DND-41 (cell line): ENCODE measurements around the gene OBSCN.

Experiments used
- ATAC-seq: fragments of 200-7000 bp; cut with Tn5 transposase; 3 replicates; pipeline ENCODE4 v1.9.1; 2021; ENCODE audit warnings: low read depth; ENCODE audit not compliant: insufficient read depth
- DNase-seq: peaks from one replicate; pipeline ENCODE4 v3.0.0-alpha.2; 2020
- H2AFZ ChIP-seq: 2 replicates; pipeline ENCODE4 v1.6.0; 2012; ENCODE audit warnings: low read depth, low read length
- H3K27ac ChIP-seq: 2 replicates; pipeline ENCODE4 v1.5.1; 2012; ENCODE audit warnings: low read length, inconsistent platforms
- H3K27me3 ChIP-seq: fragments of 200-600 bp; sonication (generic); 2 replicates; pipeline ENCODE4 v1.6.0; 2012; ENCODE audit warnings: low read length, mild to moderate bottlenecking, inconsistent platforms; ENCODE audit not compliant: insufficient read depth, poor library complexity
- H3K36me3 ChIP-seq: 2 replicates; pipeline ENCODE4 v1.5.1; 2012; ENCODE audit warnings: low read length, inconsistent platforms; ENCODE audit not compliant: insufficient read depth
- H3K4me1 ChIP-seq: 2 replicates; pipeline ENCODE4 v1.5.1; 2012; ENCODE audit warnings: mild to moderate bottlenecking, low read length; ENCODE audit not compliant: insufficient read depth
- H3K4me2 ChIP-seq: 2 replicates; pipeline ENCODE4 v1.6.0; 2012; ENCODE audit warnings: mild to moderate bottlenecking, moderate library complexity, low read length, inconsistent platforms; ENCODE audit not compliant: insufficient read depth
- H3K4me3 ChIP-seq, 2 experiments: fragments of 200-600 bp in 1 of 2; shearing (Covaris generic) in 1 of 2; 2 replicates each; pipeline ENCODE4 v1.5.1; 2012 to 2016; ENCODE audit warnings: inconsistent platforms in 2 of 2, low read length in 2 of 2, mild to moderate bottlenecking in 2 of 2, low read depth in 1 of 2, moderate library complexity in 1 of 2
- H3K79me2 ChIP-seq: 2 replicates; pipeline ENCODE4 v1.6.0; 2012; ENCODE audit warnings: low read length, inconsistent platforms; ENCODE audit not compliant: insufficient read depth
- H3K9ac ChIP-seq: 2 replicates; pipeline ENCODE4 v1.6.0; 2012; ENCODE audit warnings: low read depth, mild to moderate bottlenecking, inconsistent platforms, low read length, moderate library complexity
- H3K9me3 ChIP-seq: 2 replicates; pipeline ENCODE4 v1.5.1; 2012; ENCODE audit warnings: low read length, moderate library complexity, mild to moderate bottlenecking, inconsistent platforms; ENCODE audit not compliant: insufficient read depth, severe bottlenecking
- H4K20me1 ChIP-seq: 2 replicates; pipeline ENCODE4 v1.6.0; 2012; ENCODE audit warnings: low read length; ENCODE audit not compliant: insufficient read depth
- CTCF ChIP-seq: IDR thresholded peaks from 2 replicates; pipeline ENCODE4 v1.5.1; 2012; ENCODE audit warnings: borderline replicate concordance, low read length, moderate library complexity, mild to moderate bottlenecking; ENCODE audit not compliant: poor library complexity, severe bottlenecking; ENCODE audit errors: extremely low read depth
- EZH2 ChIP-seq: IDR thresholded peaks from 3 replicates; pipeline ENCODE4 v1.6.1; 2012; ENCODE audit warnings: borderline replicate concordance, low read depth, mild to moderate bottlenecking, moderate library complexity, low read length, inconsistent platforms; ENCODE audit not compliant: severe bottlenecking

OBSCN gene

DNA sequence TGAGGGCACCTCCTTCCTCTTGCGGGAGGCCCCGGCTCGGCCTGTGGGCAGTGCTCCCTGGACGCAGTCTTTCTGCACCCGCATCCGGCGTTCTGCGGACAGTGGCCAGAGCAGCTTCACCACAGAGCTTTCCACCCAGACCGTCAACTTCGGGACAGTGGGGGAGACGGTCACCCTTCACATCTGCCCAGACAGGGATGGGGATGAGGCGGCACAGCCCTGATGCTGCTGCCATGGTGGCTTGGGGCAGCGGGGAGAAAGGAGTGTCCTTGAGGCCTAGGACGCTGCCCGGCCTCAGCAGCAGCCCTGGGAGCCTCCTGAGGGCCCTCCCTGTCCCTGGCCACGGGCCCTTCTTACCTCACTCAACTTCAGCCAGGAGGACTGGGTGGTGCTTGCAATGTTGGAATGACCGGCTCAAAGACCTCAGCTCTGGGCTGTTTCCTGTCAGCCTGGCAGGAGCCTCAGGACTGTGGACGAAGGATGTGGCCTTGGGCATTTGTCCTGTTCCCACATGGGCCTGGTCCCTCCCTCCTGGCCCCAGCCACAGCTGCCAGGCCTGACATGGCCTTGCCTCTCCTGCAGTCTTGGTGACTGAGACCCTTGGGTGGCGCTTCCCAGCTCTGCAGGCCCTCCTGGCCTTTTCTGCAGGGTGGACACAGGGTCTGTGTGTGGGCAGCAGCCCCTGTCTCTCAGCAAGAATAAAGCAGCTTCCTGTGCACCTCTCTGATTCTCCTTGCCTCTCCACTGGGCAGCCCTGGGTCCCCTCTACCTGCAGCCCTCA is 152.9 kb downstream of the OBSCN start:
- Histone ChIP-seq H3K4me1 (no peaks in the 10 kb centered on the region), H3K9me3 (no peaks in the 10 kb centered on the region), H3K27ac (no peak overlapping the region), H3K9ac (no peak overlapping the region), H4K20me1 (no peaks in the 10 kb centered on the region; the same call in 1 of the 2 replicates), H3K79me2 (no peaks in the 10 kb centered on the region), H3K4me2 (no peak overlapping the region), H3K4me3 (no peak overlapping the region), H3K27me3 (no peaks in the 10 kb centered on the region), H2AFZ (no peak overlapping the region), H3K36me3 (0 out of 2 replicates have a peak, but pooled peaks cover 3% of the 10 kb centered on the region)
- TF ChIP-seq EZH2: no peak
- TF ChIP-seq CTCF: no peak
- ATAC-seq: no peak
- DNase-seq: no peak

DNA sequence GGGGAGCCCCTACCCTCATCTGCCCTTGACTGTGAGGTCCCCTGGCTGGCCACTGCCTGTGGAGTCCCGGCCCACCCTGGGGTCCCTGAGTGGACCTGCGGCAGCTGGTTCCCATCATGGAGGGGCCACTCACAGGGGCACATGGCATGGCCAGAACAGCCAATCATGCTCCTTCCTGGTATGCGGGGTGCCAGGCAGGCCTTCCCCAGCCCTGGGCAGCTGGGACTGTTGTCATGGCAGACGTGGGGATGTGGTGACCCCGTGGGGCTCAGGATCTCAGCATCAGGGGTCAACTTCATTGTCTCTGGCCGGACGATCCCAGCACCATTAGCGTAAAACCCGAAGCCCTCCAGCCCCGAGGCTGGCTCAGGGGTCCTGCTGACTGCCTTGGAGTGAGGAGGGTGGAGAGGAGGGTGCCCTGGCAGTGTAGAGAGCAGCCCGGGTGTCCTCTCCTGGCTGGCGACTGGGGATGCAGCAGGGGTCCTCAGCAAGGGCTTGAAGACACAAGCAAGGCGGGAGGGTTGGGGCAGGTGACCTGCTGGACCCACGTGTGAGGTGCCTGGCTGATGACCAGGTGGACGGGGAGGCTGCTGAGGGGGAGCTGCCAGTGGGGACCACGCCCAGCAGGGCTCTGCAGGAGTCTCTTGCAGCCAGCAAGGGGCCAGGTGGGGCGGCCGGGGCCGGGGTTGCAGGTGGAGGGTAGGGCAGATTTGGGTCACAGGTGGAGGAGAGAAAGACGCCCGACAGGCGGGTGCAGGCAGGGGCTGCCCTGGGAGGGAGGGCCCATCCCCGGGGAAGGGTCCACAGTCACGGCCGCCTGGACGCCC is 153.7 kb downstream of the OBSCN start:
- TF ChIP-seq CTCF: no peak
- no peaks in the 10 kb centered on the region for H3K79me2 ChIP-seq
- H3K4me3 ChIP-seq: no peak overlapping the region
- H3K9me3 ChIP-seq: no peaks in the 10 kb centered on the region
- H3K36me3 ChIP-seq: no peaks in the 10 kb centered on the region
- no peak for DNase-seq
- no peak for ATAC-seq
- H2AFZ ChIP-seq: no peak overlapping the region
- no peak overlapping the region for H3K4me2 ChIP-seq
- H3K27ac ChIP-seq: no peak overlapping the region
- no peak overlapping the region for H3K9ac ChIP-seq
- H3K27me3 ChIP-seq: no peaks in the 10 kb centered on the region
- H4K20me1 ChIP-seq: no peaks in the 10 kb centered on the region; the same call in 1 of the 2 replicates
- H3K4me1 ChIP-seq: no peaks in the 10 kb centered on the region

GRCh38 chr1:228362141-228362883 is 154.5 kb downstream of the OBSCN start:
- DNase-seq (no peak), ATAC-seq (0 out of 3 replicates have a peak, but pooled peaks have one; percentile 20)
- Histone ChIP-seq H3K4me2 (no peak overlapping the region), H3K27me3 (no peaks in the 10 kb centered on the region), H3K36me3 (no peaks in the 10 kb centered on the region), H2AFZ (no peak overlapping the region), H3K4me3 (no peak overlapping the region), H3K9me3 (no peaks in the 10 kb centered on the region), H3K4me1 (no peaks in the 10 kb centered on the region), H3K79me2 (no peaks in the 10 kb centered on the region), H4K20me1 (no peaks in the 10 kb centered on the region; the same call in 1 of the 2 replicates), H3K27ac (no peak overlapping the region), H3K9ac (no peak overlapping the region)
- TF ChIP-seq EZH2 (no peak), CTCF (no peak)
